PFSK-1 (cell line): ENCODE data around the gene ZNF425.

Experiments used
- POLR2AphosphoS5 ChIP-seq: IDR thresholded peaks from 2 replicates; pipeline ENCODE4 v1.6.1; 2012; ENCODE audit warnings: low read depth, mild to moderate bottlenecking, control low read depth, low read length, moderate library complexity
- SIN3A ChIP-seq: IDR thresholded peaks from 2 replicates; pipeline ENCODE4 v1.6.1; 2012; ENCODE audit warnings: mild to moderate bottlenecking, low read length, moderate library complexity, borderline replicate concordance; ENCODE audit not compliant: insufficient read depth
- TAF1 ChIP-seq: IDR thresholded peaks from 2 replicates; pipeline ENCODE4 v1.6.1; 2012; ENCODE audit warnings: low read length, control low read depth, borderline replicate concordance; ENCODE audit not compliant: insufficient read depth
- TF ChIP-seq, protein P1 (sequence below), 2 experiments: IDR thresholded peaks; 2 replicates each; pipeline versions ENCODE4 v1.6.1 to v1.8.0; 2011 to 2012; ENCODE audit warnings: low read depth in 2 of 2, low read length in 2 of 2, control low read depth in 1 of 2, inconsistent platforms in 1 of 2, mild to moderate bottlenecking in 1 of 2, moderate library complexity in 1 of 2; ENCODE audit not compliant: insufficient read depth in 1 of 2

DNA sequence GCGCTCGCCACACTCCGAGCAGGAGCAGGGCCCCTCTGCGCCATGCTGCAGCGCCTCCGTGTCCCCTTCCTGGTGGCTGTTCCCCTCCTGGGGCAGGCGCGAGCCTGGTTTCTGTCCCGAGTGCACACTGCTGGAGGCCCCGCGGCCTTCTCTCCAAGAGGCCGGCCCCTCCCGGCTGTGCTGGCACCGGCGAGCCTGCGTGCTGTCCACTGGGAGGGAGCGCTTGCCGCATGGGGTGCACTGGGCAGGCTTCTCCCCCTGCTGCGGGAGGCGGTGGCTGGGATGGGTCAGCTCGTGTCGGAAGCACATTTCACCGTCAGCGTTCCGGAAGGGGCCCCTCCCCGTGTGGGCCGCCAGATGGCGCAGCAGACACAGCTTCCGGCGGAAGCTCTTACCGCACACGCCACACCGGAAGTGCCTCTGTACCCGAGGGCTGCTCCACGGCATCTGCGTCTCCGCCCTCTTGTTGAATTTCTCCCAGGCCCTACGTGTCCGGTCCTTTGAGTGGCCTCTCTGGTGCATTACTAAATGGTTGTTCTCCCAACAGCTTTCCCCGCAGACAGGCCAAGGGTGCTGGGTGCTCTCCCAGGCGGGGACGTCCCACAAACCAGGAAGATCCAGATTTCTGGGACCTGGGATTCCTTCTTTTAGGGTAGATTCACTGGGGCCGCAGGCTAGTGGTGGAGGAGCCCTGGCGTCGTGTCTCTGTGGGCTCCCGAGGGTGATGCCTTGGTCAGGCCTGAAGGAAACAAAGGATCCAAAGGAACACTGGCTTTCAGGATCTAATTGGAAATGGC lies 54.3 kb downstream of the ZNF425 start:
- no peak for TF ChIP-seq POLR2AphosphoS5
- no peak for TF ChIP-seq SIN3A
- TF ChIP-seq, protein P1, sequence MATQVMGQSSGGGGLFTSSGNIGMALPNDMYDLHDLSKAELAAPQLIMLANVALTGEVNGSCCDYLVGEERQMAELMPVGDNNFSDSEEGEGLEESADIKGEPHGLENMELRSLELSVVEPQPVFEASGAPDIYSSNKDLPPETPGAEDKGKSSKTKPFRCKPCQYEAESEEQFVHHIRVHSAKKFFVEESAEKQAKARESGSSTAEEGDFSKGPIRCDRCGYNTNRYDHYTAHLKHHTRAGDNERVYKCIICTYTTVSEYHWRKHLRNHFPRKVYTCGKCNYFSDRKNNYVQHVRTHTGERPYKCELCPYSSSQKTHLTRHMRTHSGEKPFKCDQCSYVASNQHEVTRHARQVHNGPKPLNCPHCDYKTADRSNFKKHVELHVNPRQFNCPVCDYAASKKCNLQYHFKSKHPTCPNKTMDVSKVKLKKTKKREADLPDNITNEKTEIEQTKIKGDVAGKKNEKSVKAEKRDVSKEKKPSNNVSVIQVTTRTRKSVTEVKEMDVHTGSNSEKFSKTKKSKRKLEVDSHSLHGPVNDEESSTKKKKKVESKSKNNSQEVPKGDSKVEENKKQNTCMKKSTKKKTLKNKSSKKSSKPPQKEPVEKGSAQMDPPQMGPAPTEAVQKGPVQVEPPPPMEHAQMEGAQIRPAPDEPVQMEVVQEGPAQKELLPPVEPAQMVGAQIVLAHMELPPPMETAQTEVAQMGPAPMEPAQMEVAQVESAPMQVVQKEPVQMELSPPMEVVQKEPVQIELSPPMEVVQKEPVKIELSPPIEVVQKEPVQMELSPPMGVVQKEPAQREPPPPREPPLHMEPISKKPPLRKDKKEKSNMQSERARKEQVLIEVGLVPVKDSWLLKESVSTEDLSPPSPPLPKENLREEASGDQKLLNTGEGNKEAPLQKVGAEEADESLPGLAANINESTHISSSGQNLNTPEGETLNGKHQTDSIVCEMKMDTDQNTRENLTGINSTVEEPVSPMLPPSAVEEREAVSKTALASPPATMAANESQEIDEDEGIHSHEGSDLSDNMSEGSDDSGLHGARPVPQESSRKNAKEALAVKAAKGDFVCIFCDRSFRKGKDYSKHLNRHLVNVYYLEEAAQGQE (IDR thresholded peaks at IDR 0.05; ENCODE audit: insufficient read depth in 1 of 2, low read depth in 2 of 2, low read length in 2 of 2), result no peak
- no peak for TF ChIP-seq TAF1
